Measurements from ENCODE around the gene PPP1R18. TPM values are rescaled to one million over a fixed set of nuclear protein-coding genes. Genes with fewer than 3 reads are reported as not detected.

The PPP1R18 gene
- total RNA-seq, 2 experiments from 2014 or later, result 65.2 to 106 TPM

GRCh38 chr6:30640481-30640880 is 46.0 kb downstream of the PPP1R18 start:
- intact Hi-C loops (cut with micrococcal nuclease; ENCODE audit: unreplicated experiment), result no loop called here
- ChIA-PET POLR2A (interaction anchor here (1.1 kb wide), 2 partner anchors 12 to 22 kb away, joined by 3 to 4 read pairs; partner anchors contain the start of gene MRPS18B), CTCF (ENCODE audit: unreplicated experiment) (no interaction called here)
- H3K4me3 ChIP-seq (ENCODE audit: low read depth, low read length, poor library complexity, severe bottlenecking), result no peak overlapping the region
- H4K20me1 ChIP-seq (ENCODE audit: insufficient read depth, low read length), result no peaks in the 10 kb centered on the region
- no peak overlapping the region for H2AFZ ChIP-seq (ENCODE audit: low read length)
- BruUV-seq (replicated peaks), result no TSS peak
- no peaks in the 10 kb centered on the region for H3K4me1 ChIP-seq (ENCODE audit: insufficient read depth, low read length, poor library complexity, severe bottlenecking)
- peaks cover 12% of the 10 kb centered on the region for H3K36me3 ChIP-seq (ENCODE audit: insufficient read depth, low read length)
- no peaks in the 10 kb centered on the region for H3K79me2 ChIP-seq (ENCODE audit: insufficient read depth, low read depth, low read length)
- no peak for DNase-seq (ENCODE audit: low spot score)
- H3K9me2 ChIP-seq (ENCODE audit: insufficient read depth, low read length), result no peaks in the 10 kb centered on the region
- no peak for TF ChIP-seq EZH2phosphoT487 (IDR thresholded peaks at IDR 0.05; ENCODE audit: borderline replicate concordance, low read depth, low read length)
- TF ChIP-seq, protein P1, sequence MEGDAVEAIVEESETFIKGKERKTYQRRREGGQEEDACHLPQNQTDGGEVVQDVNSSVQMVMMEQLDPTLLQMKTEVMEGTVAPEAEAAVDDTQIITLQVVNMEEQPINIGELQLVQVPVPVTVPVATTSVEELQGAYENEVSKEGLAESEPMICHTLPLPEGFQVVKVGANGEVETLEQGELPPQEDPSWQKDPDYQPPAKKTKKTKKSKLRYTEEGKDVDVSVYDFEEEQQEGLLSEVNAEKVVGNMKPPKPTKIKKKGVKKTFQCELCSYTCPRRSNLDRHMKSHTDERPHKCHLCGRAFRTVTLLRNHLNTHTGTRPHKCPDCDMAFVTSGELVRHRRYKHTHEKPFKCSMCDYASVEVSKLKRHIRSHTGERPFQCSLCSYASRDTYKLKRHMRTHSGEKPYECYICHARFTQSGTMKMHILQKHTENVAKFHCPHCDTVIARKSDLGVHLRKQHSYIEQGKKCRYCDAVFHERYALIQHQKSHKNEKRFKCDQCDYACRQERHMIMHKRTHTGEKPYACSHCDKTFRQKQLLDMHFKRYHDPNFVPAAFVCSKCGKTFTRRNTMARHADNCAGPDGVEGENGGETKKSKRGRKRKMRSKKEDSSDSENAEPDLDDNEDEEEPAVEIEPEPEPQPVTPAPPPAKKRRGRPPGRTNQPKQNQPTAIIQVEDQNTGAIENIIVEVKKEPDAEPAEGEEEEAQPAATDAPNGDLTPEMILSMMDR (conservative IDR thresholded peaks at IDR 0.05; ENCODE audit: low read length), result peak; percentile 39; the same call in 1 of the 2 replicates
- no peak overlapping the region for H3K27ac ChIP-seq (ENCODE audit: low read depth, low read length, poor library complexity, severe bottlenecking)
- H3K4me2 ChIP-seq (ENCODE audit: low read length), result no peak overlapping the region
- H3K9me3 ChIP-seq (ENCODE audit: low read length), result no peaks in the 10 kb centered on the region

GRCh38 chr6:30635834-30636233 is 50.6 kb downstream of the PPP1R18 start:
- no peaks in the 10 kb centered on the region for H3K9me3 ChIP-seq (ENCODE audit: low read length)
- no peaks in the 10 kb centered on the region for H4K20me1 ChIP-seq (ENCODE audit: insufficient read depth, low read length)
- no peak overlapping the region for H3K4me2 ChIP-seq (ENCODE audit: low read length)
- H3K27ac ChIP-seq (ENCODE audit: low read depth, low read length, poor library complexity, severe bottlenecking), result no peak overlapping the region
- ChIA-PET POLR2A (interaction anchor here (0.7 to 0.8 kb wide), 2 partner anchors 16 to 55 kb away, joined by 3 to 4 read pairs; partner anchors contain the start of gene NRM), CTCF (ENCODE audit: unreplicated experiment) (no interaction called here)
- TF ChIP-seq, protein P1 (conservative IDR thresholded peaks at IDR 0.05; ENCODE audit: low read length), result no peak
- no peak for TF ChIP-seq EZH2phosphoT487 (IDR thresholded peaks at IDR 0.05; ENCODE audit: borderline replicate concordance, low read depth, low read length)
- no peak overlapping the region for H3K4me3 ChIP-seq (ENCODE audit: low read depth, low read length, poor library complexity, severe bottlenecking)
- H3K79me2 ChIP-seq (ENCODE audit: insufficient read depth, low read depth, low read length), result no peaks in the 10 kb centered on the region
- no peak overlapping the region for H2AFZ ChIP-seq (ENCODE audit: low read length)
- no peaks in the 10 kb centered on the region for H3K9me2 ChIP-seq (ENCODE audit: insufficient read depth, low read length)
- BruUV-seq (replicated peaks), result TSS peak; percentile 48
- H3K4me1 ChIP-seq (ENCODE audit: insufficient read depth, low read length, poor library complexity, severe bottlenecking), result no peaks in the 10 kb centered on the region
- peaks cover 22% of the 10 kb centered on the region for H3K36me3 ChIP-seq (ENCODE audit: insufficient read depth, low read length)
- intact Hi-C loops (cut with micrococcal nuclease; ENCODE audit: unreplicated experiment), result no loop called here
- no peak for DNase-seq (ENCODE audit: low spot score)
